HG03439 (cell line): ENCODE results near the gene TUSC2.
"Not testable (repeated sequence)": the region's sequence is repeated elsewhere in the genome, so short reads cannot be mapped to it uniquely, and the experiment has no call there.

ENCODE experiments used
- ATAC-seq: cut with Tn5 transposase; IDR thresholded peaks from one replicate; pipeline ENCODE4 v1.9.1; 2021; ENCODE audit warnings: mild to moderate bottlenecking, moderate library complexity; ENCODE audit not compliant: unreplicated experiment

TUSC2 gene

GRCh38 chr3:50319894-50320625 is 8.0 kb downstream of the TUSC2 start:
- no peak for ATAC-seq

GRCh38 chr3:50319181-50319893 is 8.7 kb downstream of the TUSC2 start:
- ATAC-seq = no peak

DNA sequence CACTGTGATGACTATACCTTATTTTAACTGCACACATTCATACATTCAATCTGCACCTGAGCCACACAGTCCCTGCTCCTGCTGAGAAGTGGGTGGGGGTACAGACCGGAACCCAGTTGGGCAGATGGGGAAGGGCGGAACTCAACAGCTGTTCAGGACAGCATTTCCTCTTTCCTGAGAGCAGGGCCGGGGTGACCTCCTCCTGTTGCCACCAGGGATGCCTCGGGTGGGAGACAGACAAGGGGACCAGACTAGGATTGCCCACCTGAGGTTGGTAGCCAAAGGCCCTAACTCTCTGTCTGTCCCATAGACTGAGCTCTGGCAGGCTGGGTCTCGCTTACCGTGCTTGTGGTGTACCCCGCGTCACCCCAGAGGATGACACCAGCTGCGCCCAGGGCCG is 9.4 kb downstream of the TUSC2 start:
- no peak for ATAC-seq

DNA sequence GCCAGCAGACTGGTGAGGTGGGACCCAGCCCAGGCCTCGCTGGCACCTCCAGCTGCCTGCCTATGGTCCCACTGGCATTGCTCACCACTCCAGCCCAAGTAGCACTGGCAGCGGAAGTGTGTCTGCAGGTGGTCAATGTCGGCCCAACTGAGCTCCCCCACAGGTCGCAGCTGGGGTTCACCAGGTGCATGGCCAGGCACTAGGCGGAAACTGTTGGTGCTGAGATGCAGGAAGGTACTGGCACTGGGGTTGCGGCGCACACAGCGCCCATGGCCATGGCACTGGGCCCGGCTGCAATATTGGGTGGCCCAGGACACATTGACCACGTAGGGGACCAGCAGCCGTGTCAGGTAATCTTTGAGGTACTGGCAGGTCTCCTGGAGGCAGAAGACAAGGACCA is 9.9 kb downstream of the TUSC2 start:
- no peak for ATAC-seq

GRCh38 chr3:50317300-50317699 is 10.7 kb downstream of the TUSC2 start:
- no peak for ATAC-seq

- ATAC-seq = no peak
These were observed 11.3 kb downstream of the TUSC2 start for GRCh38 chr3:50316657-50317242.

DNA sequence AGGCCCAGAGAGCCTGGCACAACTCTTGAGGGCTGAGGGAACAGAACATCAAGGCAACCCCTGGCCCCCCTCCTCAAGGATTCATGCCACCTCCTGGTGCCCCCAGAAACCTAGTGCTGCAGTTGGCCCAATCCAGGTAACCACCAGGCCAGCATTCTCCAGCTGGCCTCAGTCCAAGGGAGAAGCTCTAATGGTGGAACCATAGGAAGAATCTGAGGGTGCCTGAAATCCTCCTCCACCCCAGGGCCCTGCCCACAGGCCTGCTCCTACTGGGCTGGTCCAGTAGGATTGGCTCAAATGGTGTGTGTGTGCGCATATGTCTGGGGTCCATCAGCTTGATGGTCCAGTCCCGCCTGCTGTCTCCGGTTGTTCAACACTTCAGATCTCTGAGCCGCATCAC is 13.2 kb downstream of the TUSC2 start:
- no peak for ATAC-seq

GRCh38 chr3:50314342-50314741 is 13.7 kb downstream of the TUSC2 start:
- no peak for ATAC-seq

GRCh38 chr3:50312041-50312440 is 16.0 kb downstream of the TUSC2 start:
- not testable (repeated sequence) for ATAC-seq

- no peak for ATAC-seq
These were observed 23.4 kb downstream of the TUSC2 start for GRCh38 chr3:50304601-50305000.

DNA sequence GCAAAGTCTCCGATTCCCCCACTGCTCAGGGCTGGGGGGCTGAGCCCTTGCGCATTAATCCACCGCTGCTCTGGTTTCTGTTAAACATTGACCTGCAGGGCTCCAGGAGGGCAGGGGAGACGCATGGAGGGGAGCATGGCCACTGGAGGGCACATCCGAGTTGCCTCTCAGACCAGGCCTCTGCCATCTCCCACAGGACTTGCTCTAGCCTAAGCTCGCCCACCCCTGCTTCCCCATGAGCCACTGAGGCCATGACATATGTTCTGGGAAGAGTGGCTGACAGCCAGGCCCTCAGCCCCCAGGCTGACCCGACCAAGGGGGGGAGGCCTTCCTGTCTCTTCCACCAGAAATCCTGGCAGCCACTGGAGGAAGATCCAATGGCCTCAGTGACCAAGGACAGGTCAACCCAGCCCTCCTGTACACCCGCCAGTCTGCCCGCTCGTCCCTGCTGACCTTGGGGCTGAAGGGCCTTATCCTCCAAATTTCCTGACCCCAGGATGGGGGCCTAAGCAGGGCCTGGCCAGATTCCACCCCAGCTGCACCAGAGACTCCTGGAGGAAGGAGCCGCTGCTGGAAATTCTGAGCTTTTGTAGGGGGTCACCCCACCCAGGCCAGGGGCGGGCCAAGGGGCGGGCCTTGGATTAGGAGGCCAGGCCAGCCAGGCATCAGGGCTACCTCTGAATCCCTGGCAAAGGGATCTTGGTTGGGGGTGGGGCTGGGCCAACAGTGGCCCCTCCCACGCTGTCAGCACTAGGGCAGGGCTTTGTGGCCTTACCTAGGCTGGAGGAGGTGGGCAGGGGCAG is 24.8 kb downstream of the TUSC2 start, which contains the start of gene HYAL1:
HYAL1 (minus strand) TSS at position 562 of the 803 bp plus-strand sequence. CDS start 618 bp downstream, outside the sequence.
- ATAC-seq = no peak

DNA sequence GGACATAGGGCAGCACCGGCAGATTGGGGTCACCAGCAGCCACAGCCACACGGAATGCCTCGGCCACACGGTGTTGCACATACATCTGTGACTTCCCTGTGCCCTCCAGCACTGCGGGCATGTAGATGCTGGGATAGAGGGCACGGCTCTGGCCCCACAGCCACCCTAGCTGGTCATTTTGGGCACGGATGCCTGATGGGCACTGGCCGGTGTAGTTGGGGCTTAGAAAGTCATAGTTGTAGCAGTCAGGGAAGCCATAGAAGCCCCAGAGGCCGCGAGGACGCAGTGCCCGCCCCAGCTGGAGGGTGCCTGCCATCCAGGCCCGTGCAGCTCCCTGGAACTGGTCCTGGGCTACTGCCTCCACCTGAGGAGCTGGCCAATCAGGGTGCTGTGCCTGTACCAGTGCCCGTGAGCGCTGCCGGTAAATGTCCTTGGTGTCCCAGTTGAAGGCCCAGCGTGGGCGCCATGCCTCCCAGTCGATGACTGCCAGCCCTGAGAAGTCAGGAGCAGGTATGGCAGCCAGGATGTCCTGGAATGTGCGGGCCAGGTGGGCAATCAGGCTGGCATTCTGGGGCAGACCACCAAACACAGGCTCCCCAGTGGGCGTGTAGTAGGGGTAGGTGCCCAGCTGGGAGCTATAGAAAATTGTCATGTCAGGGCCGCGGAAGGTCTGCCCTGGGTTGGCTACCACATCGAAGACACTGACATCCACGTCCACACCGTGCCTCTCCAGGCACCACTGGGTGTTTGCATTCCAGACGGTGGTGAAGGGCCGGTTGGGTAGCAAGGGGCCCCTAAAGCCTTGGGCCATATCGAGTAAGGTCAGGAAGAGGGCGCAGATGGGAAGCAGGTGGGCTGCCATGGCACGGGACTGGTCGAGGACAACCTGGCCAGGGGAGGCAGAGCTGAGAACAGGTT is 25.7 kb downstream of the TUSC2 start:
- no peak for ATAC-seq

- no peak for ATAC-seq
These were observed 27.3 kb downstream of the TUSC2 start for GRCh38 chr3:50300681-50301254.

GRCh38 chr3:50299929-50300680 is 27.9 kb downstream of the TUSC2 start:
- no peak for ATAC-seq

- no peak for ATAC-seq
These were observed 28.4 kb downstream of the TUSC2 start for GRCh38 chr3:50299638-50299928.

- ATAC-seq = peak; percentile 81
These were observed 29.0 kb downstream of the TUSC2 start, which contains the start of the genes HYAL3 and NAA80 for GRCh38 chr3:50298836-50299637. HYAL3 (minus strand) TSS chr3:50299405; CDS start chr3:50295602, 3,803 bp downstream. NAA80 (minus strand) TSS chr3:50299405; CDS start chr3:50297463, 1,942 bp downstream.

GRCh38 chr3:50297896-50298725 is 29.9 kb downstream of the TUSC2 start:
- ATAC-seq = no peak
